H1 (cell line): ENCODE results near the gene ADPGK.
"Not testable (repeated sequence)": the region's sequence is repeated elsewhere in the genome, so short reads cannot be mapped to it uniquely, and the experiment has no call there.

Source experiments
- CHD1 ChIP-seq: IDR thresholded peaks from 2 replicates; pipeline ENCODE4 v1.6.1; 2012; ENCODE audit warnings: low read depth, low read length, improper control_type of control experiment
- EP300 ChIP-seq, 2 experiments: IDR thresholded peaks; 1 replicate in 1 of 2; 2 replicates in 1 of 2; pipeline ENCODE4 v1.6.1; 2011 to 2012; ENCODE audit warnings: low read depth in 2 of 2, low read length in 2 of 2, mild to moderate bottlenecking in 2 of 2, borderline replicate concordance in 1 of 2, inconsistent platforms in 1 of 2, moderate library complexity in 1 of 2
- KDM5A ChIP-seq: fragments of 200-600 bp; IDR thresholded peaks from 2 replicates; pipeline ENCODE4 v1.7.1; 2012; ENCODE audit warnings: mild to moderate bottlenecking, low read length, inconsistent platforms, mixed read lengths
- POLR2A ChIP-seq, 2 experiments: IDR thresholded peaks; 1 replicate in 1 of 2; 2 replicates in 1 of 2; pipeline ENCODE4 v1.6.1; 2011; ENCODE audit warnings: low read depth in 2 of 2, low read length in 2 of 2, mild to moderate bottlenecking in 2 of 2; ENCODE audit errors: control extremely low read depth in 1 of 2
- TEAD4 ChIP-seq: IDR thresholded peaks from 2 replicates; pipeline ENCODE4 v1.6.1; 2012; ENCODE audit warnings: low read depth, low read length, inconsistent platforms, mixed read lengths
- TF ChIP-seq, protein P1 (sequence below), 3 experiments: IDR thresholded peaks; 1 replicate in 2 of 3; 2 replicates in 1 of 3; pipeline versions ENCODE4 v1.5.1 to v1.6.1; 2011; ENCODE audit warnings: low read length in 3 of 3, mild to moderate bottlenecking in 3 of 3, inconsistent platforms in 2 of 3, low read depth in 1 of 3, moderate library complexity in 1 of 3; ENCODE audit not compliant: insufficient read depth in 1 of 3; ENCODE audit errors: control extremely low read depth in 1 of 3
- TF ChIP-seq, protein P2 (sequence below): fragments of 300-600 bp; sonication (generic); IDR thresholded peaks from 2 replicates; pipeline ENCODE4 v1.7.1; 2012; ENCODE audit warnings: low read length, moderate library complexity, mild to moderate bottlenecking, inconsistent platforms; ENCODE audit not compliant: insufficient replicate concordance

GRCh38 chr15:72708551-72709303, 74.8 kb downstream of the ADPGK start:
- TF ChIP-seq, protein P1, sequence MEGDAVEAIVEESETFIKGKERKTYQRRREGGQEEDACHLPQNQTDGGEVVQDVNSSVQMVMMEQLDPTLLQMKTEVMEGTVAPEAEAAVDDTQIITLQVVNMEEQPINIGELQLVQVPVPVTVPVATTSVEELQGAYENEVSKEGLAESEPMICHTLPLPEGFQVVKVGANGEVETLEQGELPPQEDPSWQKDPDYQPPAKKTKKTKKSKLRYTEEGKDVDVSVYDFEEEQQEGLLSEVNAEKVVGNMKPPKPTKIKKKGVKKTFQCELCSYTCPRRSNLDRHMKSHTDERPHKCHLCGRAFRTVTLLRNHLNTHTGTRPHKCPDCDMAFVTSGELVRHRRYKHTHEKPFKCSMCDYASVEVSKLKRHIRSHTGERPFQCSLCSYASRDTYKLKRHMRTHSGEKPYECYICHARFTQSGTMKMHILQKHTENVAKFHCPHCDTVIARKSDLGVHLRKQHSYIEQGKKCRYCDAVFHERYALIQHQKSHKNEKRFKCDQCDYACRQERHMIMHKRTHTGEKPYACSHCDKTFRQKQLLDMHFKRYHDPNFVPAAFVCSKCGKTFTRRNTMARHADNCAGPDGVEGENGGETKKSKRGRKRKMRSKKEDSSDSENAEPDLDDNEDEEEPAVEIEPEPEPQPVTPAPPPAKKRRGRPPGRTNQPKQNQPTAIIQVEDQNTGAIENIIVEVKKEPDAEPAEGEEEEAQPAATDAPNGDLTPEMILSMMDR (IDR thresholded peaks at IDR 0.05; ENCODE audit: control extremely low read depth in 1 of 3, insufficient read depth in 1 of 3, low read depth in 1 of 3, low read length in 3 of 3) = not testable (repeated sequence)
- TF ChIP-seq EP300 (IDR thresholded peaks at IDR 0.05; ENCODE audit: borderline replicate concordance in 1 of 2, low read depth in 2 of 2, low read length in 2 of 2); KDM5A; POLR2A (IDR thresholded peaks at IDR 0.05; ENCODE audit: control extremely low read depth in 1 of 2, low read depth in 2 of 2, low read length in 2 of 2); TEAD4; CHD1: not testable (repeated sequence)
- TF ChIP-seq, protein P2, sequence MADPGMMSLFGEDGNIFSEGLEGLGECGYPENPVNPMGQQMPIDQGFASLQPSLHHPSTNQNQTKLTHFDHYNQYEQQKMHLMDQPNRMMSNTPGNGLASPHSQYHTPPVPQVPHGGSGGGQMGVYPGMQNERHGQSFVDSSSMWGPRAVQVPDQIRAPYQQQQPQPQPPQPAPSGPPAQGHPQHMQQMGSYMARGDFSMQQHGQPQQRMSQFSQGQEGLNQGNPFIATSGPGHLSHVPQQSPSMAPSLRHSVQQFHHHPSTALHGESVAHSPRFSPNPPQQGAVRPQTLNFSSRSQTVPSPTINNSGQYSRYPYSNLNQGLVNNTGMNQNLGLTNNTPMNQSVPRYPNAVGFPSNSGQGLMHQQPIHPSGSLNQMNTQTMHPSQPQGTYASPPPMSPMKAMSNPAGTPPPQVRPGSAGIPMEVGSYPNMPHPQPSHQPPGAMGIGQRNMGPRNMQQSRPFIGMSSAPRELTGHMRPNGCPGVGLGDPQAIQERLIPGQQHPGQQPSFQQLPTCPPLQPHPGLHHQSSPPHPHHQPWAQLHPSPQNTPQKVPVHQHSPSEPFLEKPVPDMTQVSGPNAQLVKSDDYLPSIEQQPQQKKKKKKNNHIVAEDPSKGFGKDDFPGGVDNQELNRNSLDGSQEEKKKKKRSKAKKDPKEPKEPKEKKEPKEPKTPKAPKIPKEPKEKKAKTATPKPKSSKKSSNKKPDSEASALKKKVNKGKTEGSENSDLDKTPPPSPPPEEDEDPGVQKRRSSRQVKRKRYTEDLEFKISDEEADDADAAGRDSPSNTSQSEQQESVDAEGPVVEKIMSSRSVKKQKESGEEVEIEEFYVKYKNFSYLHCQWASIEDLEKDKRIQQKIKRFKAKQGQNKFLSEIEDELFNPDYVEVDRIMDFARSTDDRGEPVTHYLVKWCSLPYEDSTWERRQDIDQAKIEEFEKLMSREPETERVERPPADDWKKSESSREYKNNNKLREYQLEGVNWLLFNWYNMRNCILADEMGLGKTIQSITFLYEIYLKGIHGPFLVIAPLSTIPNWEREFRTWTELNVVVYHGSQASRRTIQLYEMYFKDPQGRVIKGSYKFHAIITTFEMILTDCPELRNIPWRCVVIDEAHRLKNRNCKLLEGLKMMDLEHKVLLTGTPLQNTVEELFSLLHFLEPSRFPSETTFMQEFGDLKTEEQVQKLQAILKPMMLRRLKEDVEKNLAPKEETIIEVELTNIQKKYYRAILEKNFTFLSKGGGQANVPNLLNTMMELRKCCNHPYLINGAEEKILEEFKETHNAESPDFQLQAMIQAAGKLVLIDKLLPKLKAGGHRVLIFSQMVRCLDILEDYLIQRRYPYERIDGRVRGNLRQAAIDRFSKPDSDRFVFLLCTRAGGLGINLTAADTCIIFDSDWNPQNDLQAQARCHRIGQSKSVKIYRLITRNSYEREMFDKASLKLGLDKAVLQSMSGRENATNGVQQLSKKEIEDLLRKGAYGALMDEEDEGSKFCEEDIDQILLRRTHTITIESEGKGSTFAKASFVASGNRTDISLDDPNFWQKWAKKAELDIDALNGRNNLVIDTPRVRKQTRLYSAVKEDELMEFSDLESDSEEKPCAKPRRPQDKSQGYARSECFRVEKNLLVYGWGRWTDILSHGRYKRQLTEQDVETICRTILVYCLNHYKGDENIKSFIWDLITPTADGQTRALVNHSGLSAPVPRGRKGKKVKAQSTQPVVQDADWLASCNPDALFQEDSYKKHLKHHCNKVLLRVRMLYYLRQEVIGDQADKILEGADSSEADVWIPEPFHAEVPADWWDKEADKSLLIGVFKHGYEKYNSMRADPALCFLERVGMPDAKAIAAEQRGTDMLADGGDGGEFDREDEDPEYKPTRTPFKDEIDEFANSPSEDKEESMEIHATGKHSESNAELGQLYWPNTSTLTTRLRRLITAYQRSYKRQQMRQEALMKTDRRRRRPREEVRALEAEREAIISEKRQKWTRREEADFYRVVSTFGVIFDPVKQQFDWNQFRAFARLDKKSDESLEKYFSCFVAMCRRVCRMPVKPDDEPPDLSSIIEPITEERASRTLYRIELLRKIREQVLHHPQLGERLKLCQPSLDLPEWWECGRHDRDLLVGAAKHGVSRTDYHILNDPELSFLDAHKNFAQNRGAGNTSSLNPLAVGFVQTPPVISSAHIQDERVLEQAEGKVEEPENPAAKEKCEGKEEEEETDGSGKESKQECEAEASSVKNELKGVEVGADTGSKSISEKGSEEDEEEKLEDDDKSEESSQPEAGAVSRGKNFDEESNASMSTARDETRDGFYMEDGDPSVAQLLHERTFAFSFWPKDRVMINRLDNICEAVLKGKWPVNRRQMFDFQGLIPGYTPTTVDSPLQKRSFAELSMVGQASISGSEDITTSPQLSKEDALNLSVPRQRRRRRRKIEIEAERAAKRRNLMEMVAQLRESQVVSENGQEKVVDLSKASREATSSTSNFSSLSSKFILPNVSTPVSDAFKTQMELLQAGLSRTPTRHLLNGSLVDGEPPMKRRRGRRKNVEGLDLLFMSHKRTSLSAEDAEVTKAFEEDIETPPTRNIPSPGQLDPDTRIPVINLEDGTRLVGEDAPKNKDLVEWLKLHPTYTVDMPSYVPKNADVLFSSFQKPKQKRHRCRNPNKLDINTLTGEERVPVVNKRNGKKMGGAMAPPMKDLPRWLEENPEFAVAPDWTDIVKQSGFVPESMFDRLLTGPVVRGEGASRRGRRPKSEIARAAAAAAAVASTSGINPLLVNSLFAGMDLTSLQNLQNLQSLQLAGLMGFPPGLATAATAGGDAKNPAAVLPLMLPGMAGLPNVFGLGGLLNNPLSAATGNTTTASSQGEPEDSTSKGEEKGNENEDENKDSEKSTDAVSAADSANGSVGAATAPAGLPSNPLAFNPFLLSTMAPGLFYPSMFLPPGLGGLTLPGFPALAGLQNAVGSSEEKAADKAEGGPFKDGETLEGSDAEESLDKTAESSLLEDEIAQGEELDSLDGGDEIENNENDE = not testable (repeated sequence)
